ENCODE measurements around the gene VSTM4.

Gene VSTM4

DNA sequence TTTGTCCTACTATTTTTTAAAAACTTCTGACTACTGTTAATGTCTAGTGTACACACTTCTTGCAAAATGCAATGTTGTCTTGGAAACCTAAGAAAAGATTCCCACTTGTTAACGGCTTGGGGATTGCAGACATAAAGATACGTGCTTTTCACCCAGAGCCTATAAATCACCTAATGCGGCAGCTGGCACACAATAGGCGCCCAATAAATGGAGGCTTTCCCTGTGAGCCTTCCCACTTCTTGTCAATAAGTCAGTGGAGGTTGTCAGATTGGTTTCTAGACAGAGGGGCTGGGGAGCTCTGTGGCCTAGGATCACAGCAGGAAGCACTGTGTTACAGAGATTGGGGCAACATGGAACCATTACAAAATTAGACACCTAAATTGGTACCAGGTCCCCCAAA lies 74.7 kb downstream of the VSTM4 start:
- Histone ChIP-seq H3K4me1 (ENCODE audit: control insufficient read depth, low read depth, low read length) (no peaks in the 10 kb centered on the region), H2BK5ac (ENCODE audit: low read length) (no peak overlapping the region), H2BK120ac (ENCODE audit: low read depth, low read length) (no peak overlapping the region), H2AK5ac (ENCODE audit: low read length) (no peak overlapping the region), H3K27me3 (ENCODE audit: insufficient read depth, low read length, poor library complexity) (no peaks in the 10 kb centered on the region), H3K4me3 (ENCODE audit: low read length) (no peak overlapping the region), H4K5ac (ENCODE audit: low read length) (no peak overlapping the region), H3K56ac (ENCODE audit: low read length) (no peak overlapping the region), H3K23ac (ENCODE audit: low read length) (no peak overlapping the region), H2BK15ac (replicated peaks; ENCODE audit: low read depth) (no peak overlapping the region), H3K4me2 (ENCODE audit: low read length) (no peak overlapping the region), H3K4ac (ENCODE audit: low read depth, low read length) (no peak overlapping the region), H3K18ac (ENCODE audit: low read length) (no peak overlapping the region), H3K36me3 (ENCODE audit: control insufficient read depth, insufficient read depth, low read length) (no peaks in the 10 kb centered on the region), H4K8ac (ENCODE audit: low read depth, low read length) (no peak overlapping the region), H3K27ac (ENCODE audit: low read depth, low read length) (no peak overlapping the region), H3K79me1 (ENCODE audit: low read length) (no peaks in the 10 kb centered on the region), H3K79me2 (ENCODE audit: control insufficient read depth, insufficient read depth, low read length) (no peaks in the 10 kb centered on the region), H3K9ac (ENCODE audit: low read length) (no peak overlapping the region)
- DNase-seq, result no peak
- no CpG with 5 or more reads among the region's 4 CpGs for WGBS (ENCODE audit: extremely low coverage, insufficient coverage, low lambda C conversion rate)

DNA sequence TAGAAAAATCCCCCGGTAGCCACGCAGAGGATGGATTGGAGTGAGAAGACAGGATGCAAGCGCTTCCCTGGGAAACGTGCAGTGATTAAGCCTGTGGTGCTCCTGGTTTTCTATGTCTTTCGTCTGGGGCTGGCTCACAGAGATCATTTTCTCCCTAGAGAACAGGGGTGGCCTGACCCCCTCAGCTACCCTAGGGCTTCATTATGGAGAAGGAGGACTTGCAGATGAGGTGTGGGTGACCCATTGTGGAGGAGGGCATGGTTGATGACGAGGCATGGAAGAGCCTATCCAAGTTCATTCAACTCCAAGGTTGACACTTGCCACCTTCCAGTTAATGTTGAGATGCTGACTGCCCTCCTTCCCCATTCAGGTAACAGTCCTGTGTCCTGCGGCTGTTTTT lies 75.9 kb downstream of the VSTM4 start:
- Histone ChIP-seq H3K56ac (ENCODE audit: low read length) (no peak overlapping the region), H3K27me3 (ENCODE audit: insufficient read depth, low read length, poor library complexity) (no peaks in the 10 kb centered on the region), H3K36me3 (ENCODE audit: control insufficient read depth, insufficient read depth, low read length) (no peaks in the 10 kb centered on the region), H3K79me2 (ENCODE audit: control insufficient read depth, insufficient read depth, low read length) (no peaks in the 10 kb centered on the region), H3K4me2 (ENCODE audit: low read length) (no peak overlapping the region), H2BK120ac (ENCODE audit: low read depth, low read length) (no peak overlapping the region), H3K79me1 (ENCODE audit: low read length) (no peaks in the 10 kb centered on the region), H3K4me1 (ENCODE audit: control insufficient read depth, low read depth, low read length) (no peaks in the 10 kb centered on the region), H3K23ac (ENCODE audit: low read length) (no peak overlapping the region), H2BK5ac (ENCODE audit: low read length) (no peak overlapping the region), H3K4me3 (ENCODE audit: low read length) (no peak overlapping the region), H4K5ac (ENCODE audit: low read length) (no peak overlapping the region), H3K9ac (ENCODE audit: low read length) (no peak overlapping the region), H3K18ac (ENCODE audit: low read length) (no peak overlapping the region), H4K8ac (ENCODE audit: low read depth, low read length) (no peak overlapping the region), H3K4ac (ENCODE audit: low read depth, low read length) (no peak overlapping the region), H2BK15ac (replicated peaks; ENCODE audit: low read depth) (no peak overlapping the region), H3K27ac (ENCODE audit: low read depth, low read length) (no peak overlapping the region), H2AK5ac (ENCODE audit: low read length) (no peak overlapping the region)
- WGBS (ENCODE audit: extremely low coverage, insufficient coverage, low lambda C conversion rate), result no CpG with 5 or more reads among the region's 7 CpGs
- DNase-seq, result no peak

DNA sequence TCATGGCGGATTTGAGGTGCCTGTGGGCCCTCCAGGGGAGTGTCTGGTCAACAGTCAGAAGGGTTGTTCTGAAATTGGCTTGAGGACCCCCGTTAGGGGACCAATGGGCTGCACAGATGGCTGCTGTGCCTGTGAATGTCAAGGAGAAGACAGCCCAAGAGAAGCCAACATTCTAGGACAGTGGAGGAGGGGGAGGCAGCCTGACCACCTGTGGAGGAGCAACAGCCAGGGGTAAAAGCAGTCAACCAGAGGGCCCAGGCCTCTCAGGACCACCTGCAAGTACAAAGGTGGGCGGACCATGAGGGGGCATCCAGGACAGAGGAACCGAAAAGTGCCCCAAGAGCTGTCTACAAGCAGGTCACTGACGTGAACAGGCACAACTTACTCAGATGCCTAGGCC lies 76.6 kb downstream of the VSTM4 start:
- Histone ChIP-seq H3K36me3 (ENCODE audit: control insufficient read depth, insufficient read depth, low read length) (no peaks in the 10 kb centered on the region), H3K4me1 (ENCODE audit: control insufficient read depth, low read depth, low read length) (no peaks in the 10 kb centered on the region), H2BK15ac (replicated peaks; ENCODE audit: low read depth) (no peak overlapping the region), H3K18ac (ENCODE audit: low read length) (no peak overlapping the region), H3K27ac (ENCODE audit: low read depth, low read length) (no peak overlapping the region), H2BK120ac (ENCODE audit: low read depth, low read length) (no peak overlapping the region), H3K79me1 (ENCODE audit: low read length) (no peaks in the 10 kb centered on the region), H3K4me2 (ENCODE audit: low read length) (no peak overlapping the region), H3K4ac (ENCODE audit: low read depth, low read length) (no peak overlapping the region), H2AK5ac (ENCODE audit: low read length) (no peak overlapping the region), H3K4me3 (ENCODE audit: low read length) (no peak overlapping the region), H3K27me3 (ENCODE audit: insufficient read depth, low read length, poor library complexity) (no peaks in the 10 kb centered on the region), H3K23ac (ENCODE audit: low read length) (no peak overlapping the region), H3K79me2 (ENCODE audit: control insufficient read depth, insufficient read depth, low read length) (no peaks in the 10 kb centered on the region), H4K8ac (ENCODE audit: low read depth, low read length) (no peak overlapping the region), H3K56ac (ENCODE audit: low read length) (no peak overlapping the region), H4K5ac (ENCODE audit: low read length) (no peak overlapping the region), H2BK5ac (ENCODE audit: low read length) (no peak overlapping the region), H3K9ac (ENCODE audit: low read length) (no peak overlapping the region)
- no peak for DNase-seq
- no CpG with 5 or more reads among the region's 5 CpGs for WGBS (ENCODE audit: extremely low coverage, insufficient coverage, low lambda C conversion rate)

DNA sequence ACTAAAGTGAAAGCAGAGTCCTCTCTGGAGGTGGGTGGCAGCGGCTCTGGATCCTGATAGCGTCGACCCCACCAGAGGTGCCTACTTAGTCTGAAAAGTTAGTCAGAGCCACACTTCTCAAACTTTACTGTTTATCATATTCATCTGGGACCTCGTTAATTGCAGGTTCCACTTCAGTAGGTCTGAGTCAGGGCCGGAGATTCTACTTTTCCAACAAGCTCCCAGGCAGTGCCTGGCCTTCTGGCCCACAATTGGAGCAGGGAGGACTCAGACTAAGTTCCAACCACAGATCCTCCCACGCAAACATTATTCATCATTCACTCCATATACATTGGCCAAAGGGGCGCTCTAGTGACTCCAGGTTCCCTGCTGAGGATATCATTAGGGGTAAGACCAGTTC lies 78.1 kb downstream of the VSTM4 start:
- no peak overlapping the region for H3K4me3 ChIP-seq (ENCODE audit: low read length)
- no peak overlapping the region for H3K18ac ChIP-seq (ENCODE audit: low read length)
- no peak overlapping the region for H2AK5ac ChIP-seq (ENCODE audit: low read length)
- H2BK120ac ChIP-seq (ENCODE audit: low read depth, low read length), result no peak overlapping the region
- H3K79me2 ChIP-seq (ENCODE audit: control insufficient read depth, insufficient read depth, low read length), result no peaks in the 10 kb centered on the region
- no peak overlapping the region for H3K27ac ChIP-seq (ENCODE audit: low read depth, low read length)
- H3K23ac ChIP-seq (ENCODE audit: low read length), result no peak overlapping the region
- H3K56ac ChIP-seq (ENCODE audit: low read length), result no peak overlapping the region
- H3K27me3 ChIP-seq (ENCODE audit: insufficient read depth, low read length, poor library complexity), result no peaks in the 10 kb centered on the region
- H3K36me3 ChIP-seq (ENCODE audit: control insufficient read depth, insufficient read depth, low read length), result no peaks in the 10 kb centered on the region
- H3K4me1 ChIP-seq (ENCODE audit: control insufficient read depth, low read depth, low read length), result no peaks in the 10 kb centered on the region
- H3K4me2 ChIP-seq (ENCODE audit: low read length), result no peak overlapping the region
- no peak overlapping the region for H2BK15ac ChIP-seq (replicated peaks; ENCODE audit: low read depth)
- DNase-seq, result no peak
- no peak overlapping the region for H4K5ac ChIP-seq (ENCODE audit: low read length)
- H4K8ac ChIP-seq (ENCODE audit: low read depth, low read length), result no peak overlapping the region
- H3K79me1 ChIP-seq (ENCODE audit: low read length), result no peaks in the 10 kb centered on the region
- no CpG with 5 or more reads among the region's 7 CpGs for WGBS (ENCODE audit: extremely low coverage, insufficient coverage, low lambda C conversion rate)
- H3K9ac ChIP-seq (ENCODE audit: low read length), result no peak overlapping the region
- H3K4ac ChIP-seq (ENCODE audit: low read depth, low read length), result no peak overlapping the region
- no peak overlapping the region for H2BK5ac ChIP-seq (ENCODE audit: low read length)

DNA sequence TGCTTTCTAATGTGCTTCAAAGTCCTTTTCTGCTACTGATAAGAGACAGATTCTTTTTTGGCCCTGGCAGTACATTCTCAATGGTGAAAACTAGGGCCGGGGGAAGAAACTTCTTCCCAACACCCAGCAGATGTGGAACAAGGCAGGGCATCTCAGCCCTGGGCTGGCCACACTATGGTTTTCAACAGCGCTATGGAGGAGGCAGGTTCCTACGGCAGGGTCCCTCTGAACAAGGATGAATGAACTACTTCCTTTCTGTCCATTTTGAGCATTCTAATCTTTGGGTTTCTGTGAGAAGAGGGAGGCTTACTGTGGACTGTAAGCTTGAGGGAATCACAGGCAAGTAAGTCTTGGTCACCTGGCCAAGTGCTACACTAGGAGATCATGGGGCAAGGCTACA lies 78.7 kb downstream of the VSTM4 start:
- Histone ChIP-seq H3K27me3 (ENCODE audit: insufficient read depth, low read length, poor library complexity) (no peaks in the 10 kb centered on the region), H2BK5ac (ENCODE audit: low read length) (no peak overlapping the region), H3K4me1 (ENCODE audit: control insufficient read depth, low read depth, low read length) (no peaks in the 10 kb centered on the region), H3K36me3 (ENCODE audit: control insufficient read depth, insufficient read depth, low read length) (no peaks in the 10 kb centered on the region), H3K4me3 (ENCODE audit: low read length) (no peak overlapping the region), H3K27ac (ENCODE audit: low read depth, low read length) (no peak overlapping the region), H3K79me2 (ENCODE audit: control insufficient read depth, insufficient read depth, low read length) (no peaks in the 10 kb centered on the region), H3K23ac (ENCODE audit: low read length) (no peak overlapping the region), H2BK15ac (replicated peaks; ENCODE audit: low read depth) (no peak overlapping the region), H3K79me1 (ENCODE audit: low read length) (no peaks in the 10 kb centered on the region), H3K4me2 (ENCODE audit: low read length) (no peak overlapping the region), H3K4ac (ENCODE audit: low read depth, low read length) (no peak overlapping the region), H2BK120ac (ENCODE audit: low read depth, low read length) (no peak overlapping the region), H3K56ac (ENCODE audit: low read length) (no peak overlapping the region), H4K8ac (ENCODE audit: low read depth, low read length) (no peak overlapping the region), H3K18ac (ENCODE audit: low read length) (no peak overlapping the region), H4K5ac (ENCODE audit: low read length) (no peak overlapping the region), H3K9ac (ENCODE audit: low read length) (no peak overlapping the region), H2AK5ac (ENCODE audit: low read length) (no peak overlapping the region)
- no CpG with 5 or more reads among the region's 3 CpGs for WGBS (ENCODE audit: extremely low coverage, insufficient coverage, low lambda C conversion rate)
- no peak for DNase-seq

GRCh38 chr10:49035920-49036319 lies 79.4 kb downstream of the VSTM4 start:
- H3K4me2 ChIP-seq (ENCODE audit: low read length), result no peak overlapping the region
- no peaks in the 10 kb centered on the region for H3K79me2 ChIP-seq (ENCODE audit: control insufficient read depth, insufficient read depth, low read length)
- no peak overlapping the region for H3K27ac ChIP-seq (ENCODE audit: low read depth, low read length)
- H3K79me1 ChIP-seq (ENCODE audit: low read length), result no peaks in the 10 kb centered on the region
- no peak overlapping the region for H2AK5ac ChIP-seq (ENCODE audit: low read length)
- no peak overlapping the region for H2BK15ac ChIP-seq (replicated peaks; ENCODE audit: low read depth)
- H3K36me3 ChIP-seq (ENCODE audit: control insufficient read depth, insufficient read depth, low read length), result no peaks in the 10 kb centered on the region
- H3K4me3 ChIP-seq (ENCODE audit: low read length), result no peak overlapping the region
- no peak overlapping the region for H3K9ac ChIP-seq (ENCODE audit: low read length)
- no peaks in the 10 kb centered on the region for H3K27me3 ChIP-seq (ENCODE audit: insufficient read depth, low read length, poor library complexity)
- H4K5ac ChIP-seq (ENCODE audit: low read length), result no peak overlapping the region
- WGBS (ENCODE audit: extremely low coverage, insufficient coverage, low lambda C conversion rate), result no CpG with 5 or more reads among the region's 8 CpGs
- no peak overlapping the region for H2BK120ac ChIP-seq (ENCODE audit: low read depth, low read length)
- H4K8ac ChIP-seq (ENCODE audit: low read depth, low read length), result no peak overlapping the region
- no peak overlapping the region for H2BK5ac ChIP-seq (ENCODE audit: low read length)
- no peak overlapping the region for H3K56ac ChIP-seq (ENCODE audit: low read length)
- H3K18ac ChIP-seq (ENCODE audit: low read length), result no peak overlapping the region
- H3K4me1 ChIP-seq (ENCODE audit: control insufficient read depth, low read depth, low read length), result no peaks in the 10 kb centered on the region
- DNase-seq, result no peak
- no peak overlapping the region for H3K23ac ChIP-seq (ENCODE audit: low read length)
- H3K4ac ChIP-seq (ENCODE audit: low read depth, low read length), result no peak overlapping the region

Data from mesendoderm (in vitro differentiated cells).